GM18858 (cell line): ENCODE data around the gene ATP6V0D1.

Experiments
- ATAC-seq: cut with Tn5 transposase; IDR thresholded peaks from one replicate; pipeline ENCODE4 v1.9.1; 2021; ENCODE audit not compliant: unreplicated experiment

Gene ATP6V0D1

GRCh38 chr16:67394155-67395104, 86.5 kb downstream of the ATP6V0D1 start:
- no peak for ATAC-seq

GRCh38 chr16:67393788-67394154, 87.2 kb downstream of the ATP6V0D1 start:
- no peak for ATAC-seq

GRCh38 chr16:67393111-67393787, 87.7 kb downstream of the ATP6V0D1 start, which contains the start of gene TPPP3:
Gene TPPP3 (minus strand): TSS chr16:67393498. CDS start chr16:67391111, 2,387 bp downstream.
- ATAC-seq: no peak

- ATAC-seq: no peak
Measured at GRCh38 chr16:67392301-67393059, 88.5 kb downstream of the ATP6V0D1 start.

GRCh38 chr16:67391424-67392300, 89.3 kb downstream of the ATP6V0D1 start:
- ATAC-seq: no peak

GRCh38 chr16:67390816-67391423, 90.0 kb downstream of the ATP6V0D1 start:
- no peak for ATAC-seq

GRCh38 chr16:67389911-67390815, 90.8 kb downstream of the ATP6V0D1 start:
- ATAC-seq: no peak

- ATAC-seq: no peak
Measured at GRCh38 chr16:67388591-67388990, 92.4 kb downstream of the ATP6V0D1 start.

GRCh38 chr16:67388191-67388590, 92.8 kb downstream of the ATP6V0D1 start:
- ATAC-seq: no peak
